Naive thymus-derived CD8-positive, alpha-beta T cell (primary cell): ENCODE results near the gene MYB. TPM values are rescaled to one million over a fixed set of nuclear protein-coding genes. Genes with fewer than 3 reads are reported as not detected.
"Not testable (repeated sequence)": the region's sequence is repeated elsewhere in the genome, so short reads cannot be mapped to it uniquely, and the experiment has no call there.

Experiments used
- ATAC-seq, 2 donors: fragments of 150-1000 bp; cut with Tn5 transposase in 1 of 2; sonication (Bioruptor Pico), chemical (Tn5 transposase) in 1 of 2; 1 replicate in 1 of 2; 2 replicates in 1 of 2; pipeline ENCODE4 v1.10.0; 2021; ENCODE audit warnings: mild to moderate bottlenecking in 2 of 2, moderate library complexity in 2 of 2
- POLR2A ChIA-PET: fragments of 350-600 bp; sonication (Branson Sonifier 250); formaldehyde crosslinking; loops from one replicate; lab custom pipeline; 2021; ENCODE audit warnings: antibody characterized with exemption; lab: Charles Lee
- DNase-seq, 10 donors: peaks; one replicate each; pipeline versions ENCODE4 v3.0.0 to v3.0.0-alpha.2; 2020 to 2022
- H3K27ac Mint-ChIP-seq, 10 donors: one replicate each; pipeline ENCODE4 v1.8.0; 2020 to 2022; ENCODE audit warnings: mild to moderate bottlenecking in 10 of 10, mixed read lengths in 10 of 10, moderate library complexity in 4 of 10, inconsistent platforms in 1 of 10
- H3K27me3 Mint-ChIP-seq, 5 donors: one replicate each; pipeline ENCODE4 v1.8.0; 2021 to 2022; ENCODE audit warnings: mixed read lengths in 5 of 5
- H3K36me3 Mint-ChIP-seq, 3 donors: one replicate each; pipeline ENCODE4 v1.8.0; 2020 to 2022; ENCODE audit warnings: mixed read lengths in 3 of 3, mild to moderate bottlenecking in 2 of 3, inconsistent platforms in 1 of 3
- H3K4me1 Mint-ChIP-seq, 4 donors: one replicate each; pipeline ENCODE4 v1.8.0; 2021 to 2022; ENCODE audit warnings: mixed read lengths in 4 of 4
- H3K4me3 Mint-ChIP-seq, 10 donors: one replicate each; pipeline ENCODE4 v1.8.0; 2020 to 2022; ENCODE audit warnings: mild to moderate bottlenecking in 10 of 10, mixed read lengths in 10 of 10, moderate library complexity in 6 of 10, inconsistent platforms in 1 of 10
- H3K9me3 Mint-ChIP-seq, 9 donors: one replicate each; pipeline ENCODE4 v1.8.0; 2020 to 2022; ENCODE audit warnings: mixed read lengths in 9 of 9, mild to moderate bottlenecking in 3 of 9, inconsistent platforms in 1 of 9, moderate library complexity in 1 of 9
- polyA plus RNA-seq, 3 donors: library from polyadenylated mRNA; unstranded; fragments of 300-500 nt; fragmentation: Illumina TruSeq; gene quantifications; one replicate each; pipeline ENCODE4 v1.2.3, GENCODE V29; 2021
- total RNA-seq, 8 experiments: library from RNA in 2 of 8; stranded (reverse) in 2 of 8; gene quantifications; one replicate each; pipeline ENCODE4 v1.2.3 and lab custom pipeline; 2021 to 2026

The MYB gene
- total and polyA plus RNA-seq, 5 experiments from 2014 or later = 2.4 to 22.5 (median 4.8) TPM

- Mint-ChIP-seq H3K36me3 (no peaks in the 10 kb centered on the region), H3K9me3 (no peaks in the 10 kb centered on the region), H3K27ac (no peak overlapping the region), H3K4me1 (no peaks in the 10 kb centered on the region), H3K27me3 (no peaks in the 10 kb centered on the region), H3K4me3 (no peak overlapping the region)
- DNase-seq = no peak
- POLR2A ChIA-PET = no interaction called here
- ATAC-seq = no peak
Measured at GRCh38 chr6:135243871-135244796, 63.0 kb downstream of the MYB start.

GRCh38 chr6:135244805-135245204 is 63.7 kb downstream of the MYB start:
- ATAC-seq = no peak
- POLR2A ChIA-PET = no interaction called here
- no peak for DNase-seq
- Mint-ChIP-seq H3K27me3 (no peaks in the 10 kb centered on the region), H3K4me3 (no peak overlapping the region), H3K4me1 (peaks cover 0 to 4% (median under 1%) of the 10 kb centered on the region in 4 donors), H3K36me3 (no peaks in the 10 kb centered on the region), H3K9me3 (no peaks in the 10 kb centered on the region), H3K27ac (no peak overlapping the region)

- H3K4me3 Mint-ChIP-seq, H3K9me3 Mint-ChIP-seq, ATAC-seq, H3K36me3 Mint-ChIP-seq, POLR2A ChIA-PET, H3K27ac Mint-ChIP-seq, DNase-seq, H3K27me3 Mint-ChIP-seq: not testable (repeated sequence)
- peaks cover 0 to 12% (median 2%) of the 10 kb centered on the region in 4 donors for H3K4me1 Mint-ChIP-seq
Measured at GRCh38 chr6:135246412-135247012, 65.4 kb downstream of the MYB start.

DNA sequence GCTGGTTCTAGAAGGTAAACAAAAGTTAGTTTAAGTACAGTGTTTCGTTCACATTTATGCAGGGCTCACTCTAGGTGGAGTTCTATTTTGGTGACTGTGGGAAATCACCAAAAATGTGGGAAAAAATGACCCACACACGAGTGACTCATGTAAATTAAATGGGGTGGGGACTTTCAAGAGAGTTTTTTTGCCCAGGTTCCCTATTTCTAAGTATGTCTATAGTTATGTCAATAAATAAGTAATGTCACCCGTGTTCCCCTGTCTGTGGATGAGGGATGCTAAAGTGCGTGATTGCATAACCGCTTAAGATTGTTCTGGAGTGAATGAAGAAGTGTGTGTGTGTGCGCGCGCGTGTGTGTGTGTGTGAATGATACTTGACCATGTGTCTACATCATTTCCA is 69.1 kb downstream of the MYB start:
- POLR2A ChIA-PET = no interaction called here
- DNase-seq = no peak
- no peak for ATAC-seq
- peaks cover 0 to 12% (median 2%) of the 10 kb centered on the region in 4 donors for H3K4me1 Mint-ChIP-seq
- H3K9me3 Mint-ChIP-seq = no peaks in the 10 kb centered on the region
- H3K27ac Mint-ChIP-seq = no peak overlapping the region
- H3K4me3 Mint-ChIP-seq = no peak overlapping the region
- no peaks in the 10 kb centered on the region for H3K27me3 Mint-ChIP-seq
- H3K36me3 Mint-ChIP-seq = no peaks in the 10 kb centered on the region

GRCh38 chr6:135250751-135251497 is 69.8 kb downstream of the MYB start:
- Mint-ChIP-seq H3K4me3 (no peak overlapping the region), H3K4me1 (peaks cover 0 to 12% (median 2%) of the 10 kb centered on the region in 4 donors), H3K9me3 (no peaks in the 10 kb centered on the region), H3K27me3 (peaks cover 0 to 3% (median 0%) of the 10 kb centered on the region in 5 donors), H3K36me3 (no peaks in the 10 kb centered on the region), H3K27ac (peak overlapping the region in 1 of 10 donors; percentile 34)
- DNase-seq = no peak
- ATAC-seq = no peak
- POLR2A ChIA-PET = no interaction called here

DNA sequence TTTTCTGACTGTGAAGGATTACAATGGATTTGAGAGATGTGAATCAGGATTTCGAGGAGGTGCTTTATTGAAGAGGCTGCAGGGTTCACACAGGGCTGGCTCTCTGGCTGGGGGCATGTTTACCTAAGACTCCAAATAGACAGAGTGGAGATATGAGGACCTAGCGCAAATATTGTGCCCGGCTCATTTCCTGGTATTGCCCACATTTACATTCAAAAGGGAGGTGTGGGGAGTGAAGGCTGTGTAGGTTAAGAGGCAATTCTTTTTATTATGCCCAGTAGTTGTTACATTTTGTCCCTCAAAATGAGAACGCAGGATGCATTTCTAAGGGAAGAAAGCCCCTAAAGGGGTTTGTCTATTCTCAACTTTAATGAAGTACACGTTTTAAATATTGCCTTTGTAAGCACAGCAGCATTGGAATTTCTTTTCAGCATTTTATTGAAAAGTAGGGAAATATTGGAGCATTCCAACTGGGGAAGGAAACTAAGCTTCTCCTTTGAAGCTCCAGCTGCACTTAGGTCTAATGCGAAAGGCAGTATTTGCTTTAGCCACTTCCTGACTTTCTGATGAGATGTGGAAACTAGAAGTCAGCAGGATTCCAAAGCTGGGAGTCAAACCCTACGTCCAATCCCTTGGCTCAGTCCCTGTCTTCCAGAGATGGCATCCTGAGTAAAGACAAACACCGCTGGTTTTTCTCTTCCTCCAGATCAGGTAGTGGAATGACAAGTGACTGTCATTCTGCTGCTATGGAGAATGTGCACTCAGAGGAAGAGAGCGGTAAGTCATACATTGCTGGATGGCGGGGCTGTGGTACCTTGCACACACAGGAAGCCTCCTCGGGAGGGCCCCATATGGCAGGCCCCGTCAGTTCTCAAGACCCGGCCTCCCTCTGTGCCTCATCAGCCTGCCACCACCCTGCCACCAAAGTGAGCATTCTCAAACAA is 70.7 kb downstream of the MYB start:
- Mint-ChIP-seq H3K36me3 (no peaks in the 10 kb centered on the region), H3K27ac (peak overlapping the region in 1 of 10 donors; percentile 34), H3K4me1 (peaks cover 0 to 12% (median 2%) of the 10 kb centered on the region in 4 donors), H3K27me3 (peaks cover 0 to 4% (median 0%) of the 10 kb centered on the region in 5 donors), H3K9me3 (no peaks in the 10 kb centered on the region), H3K4me3 (no peak overlapping the region)
- ATAC-seq (no peak), DNase-seq (no peak)
- POLR2A ChIA-PET = no interaction called here

DNA sequence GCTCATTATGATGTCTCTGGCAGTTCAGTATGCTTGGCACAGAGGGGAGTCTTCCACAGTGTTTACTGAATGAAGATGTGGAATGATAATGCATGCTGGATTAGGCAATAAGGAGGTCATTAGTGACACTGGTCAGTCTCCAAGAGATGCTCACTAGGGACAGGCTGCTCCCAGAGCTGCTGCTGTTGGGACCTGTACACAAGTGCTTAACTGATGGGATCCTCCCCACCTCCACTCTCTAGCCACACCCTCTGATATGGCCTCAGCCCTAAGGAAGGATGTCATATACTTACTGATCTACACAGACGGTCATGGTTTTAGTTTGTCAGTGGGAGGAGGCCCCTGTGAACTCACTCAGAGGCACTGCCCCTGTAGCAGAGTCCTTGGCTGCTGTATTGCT is 73.4 kb downstream of the MYB start:
- Mint-ChIP-seq H3K4me3 (no peak overlapping the region), H3K27me3 (peaks cover 0 to 6% (median 0%) of the 10 kb centered on the region in 5 donors), H3K27ac (no peak overlapping the region), H3K9me3 (no peaks in the 10 kb centered on the region), H3K4me1 (peaks cover 0 to 11% (median 2%) of the 10 kb centered on the region in 4 donors), H3K36me3 (no peaks in the 10 kb centered on the region)
- POLR2A ChIA-PET = no interaction called here
- ATAC-seq = no peak
- no peak for DNase-seq

- peaks cover 0 to 11% (median 0%) of the 10 kb centered on the region in 5 donors for H3K27me3 Mint-ChIP-seq
- peak overlapping the region in 2 of 10 donors; percentile 18 to 40 for H3K27ac Mint-ChIP-seq
- DNase-seq (no peak), ATAC-seq (no peak)
- peaks cover 0 to 1% (median 0%) of the 10 kb centered on the region in 4 donors for H3K4me1 Mint-ChIP-seq
- POLR2A ChIA-PET = no interaction called here
- H3K36me3 Mint-ChIP-seq = no peaks in the 10 kb centered on the region
- no peaks in the 10 kb centered on the region for H3K9me3 Mint-ChIP-seq
- no peak overlapping the region for H3K4me3 Mint-ChIP-seq
Measured at GRCh38 chr6:135256866-135257265, 75.8 kb downstream of the MYB start.

DNA sequence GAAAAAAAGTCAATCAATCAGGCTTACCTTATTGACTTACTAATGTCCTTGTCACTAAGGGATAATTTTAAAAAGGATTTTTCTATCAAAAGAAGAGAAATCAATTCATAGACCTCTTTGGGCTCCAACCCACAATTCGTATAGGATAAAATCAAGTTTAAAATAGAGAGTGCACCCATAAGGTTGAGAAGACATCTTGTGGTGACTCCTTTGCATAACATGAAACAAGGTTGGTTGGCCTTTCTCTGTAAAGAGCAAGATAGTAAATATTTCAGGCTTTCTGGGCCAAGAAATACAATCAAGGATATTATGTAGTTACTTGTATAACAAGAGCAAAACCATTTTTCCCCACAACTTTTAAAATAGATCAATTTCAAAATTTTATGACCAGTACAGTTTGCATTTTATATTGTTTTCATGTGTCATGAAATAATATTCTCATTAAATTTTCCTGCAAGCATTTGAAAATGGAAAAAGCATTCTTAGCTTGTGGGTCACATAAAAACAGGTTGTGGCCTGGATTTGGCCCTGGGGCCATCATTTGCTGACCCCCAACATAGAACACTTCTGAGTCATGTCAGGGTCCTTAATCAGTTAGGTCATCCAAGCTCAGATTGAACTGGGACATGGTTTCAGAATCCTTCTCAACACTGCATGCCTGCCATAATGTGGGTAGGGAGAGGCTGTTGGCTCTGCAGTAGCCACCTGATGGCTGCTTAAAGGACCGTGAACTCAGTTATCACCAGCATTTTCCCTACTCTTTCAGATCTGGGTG is 76.7 kb downstream of the MYB start:
- peak in 3 of 10 donors; percentile 3 to 11 (median 4) for DNase-seq
- Mint-ChIP-seq H3K4me3 (no peak overlapping the region), H3K4me1 (peaks cover 0 to 1% (median 0%) of the 10 kb centered on the region in 4 donors), H3K27ac (no peak overlapping the region), H3K9me3 (no peaks in the 10 kb centered on the region), H3K36me3 (no peaks in the 10 kb centered on the region), H3K27me3 (peaks cover 0 to 11% (median 0%) of the 10 kb centered on the region in 5 donors)
- ATAC-seq = no peak
- POLR2A ChIA-PET = no interaction called here

DNA sequence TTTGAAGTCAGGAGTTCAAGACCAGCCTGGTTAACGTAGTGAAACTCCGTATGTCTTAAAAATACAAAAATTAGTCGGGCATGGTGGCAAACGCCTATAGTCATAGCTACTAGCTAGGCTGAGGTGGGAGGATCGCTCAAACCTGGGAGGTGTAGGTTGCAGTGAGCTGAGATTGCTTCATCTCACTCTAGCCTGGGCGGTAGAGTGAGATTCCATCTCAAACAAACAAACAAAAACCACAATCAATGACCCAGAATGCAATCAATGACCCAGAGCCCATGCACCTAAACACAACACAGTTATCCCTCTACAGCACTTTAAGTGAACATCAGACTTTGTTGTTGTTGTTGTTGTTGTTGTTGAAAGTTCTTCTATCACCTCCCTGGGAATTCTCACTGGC is 77.9 kb downstream of the MYB start:
- ATAC-seq (no peak), DNase-seq (no peak)
- POLR2A ChIA-PET = no interaction called here
- no peaks in the 10 kb centered on the region for H3K9me3 Mint-ChIP-seq
- H3K27me3 Mint-ChIP-seq = peaks cover 0 to 11% (median 0%) of the 10 kb centered on the region in 5 donors
- peaks cover 0 to 1% (median 0%) of the 10 kb centered on the region in 4 donors for H3K4me1 Mint-ChIP-seq
- H3K27ac Mint-ChIP-seq = no peak overlapping the region
- H3K36me3 Mint-ChIP-seq = no peaks in the 10 kb centered on the region
- no peak overlapping the region for H3K4me3 Mint-ChIP-seq

DNA sequence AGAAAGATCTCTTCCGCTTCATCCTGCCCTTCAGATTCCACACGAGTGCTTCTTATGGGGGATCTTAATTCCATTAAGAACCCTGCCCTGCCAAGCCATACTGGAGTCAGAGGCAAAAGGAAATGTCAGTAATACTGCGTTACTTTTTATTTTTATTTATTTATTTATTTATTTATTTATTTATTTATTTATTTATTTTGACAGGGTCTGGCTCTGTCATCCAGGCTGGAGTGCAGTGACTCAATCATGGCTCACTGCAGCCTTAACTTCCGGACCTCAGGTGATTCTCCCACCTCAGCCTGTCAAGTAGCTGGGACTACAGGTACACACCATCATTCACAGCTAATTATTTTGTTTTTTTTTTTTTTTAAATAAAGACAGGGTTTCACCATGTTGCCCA is 79.5 kb downstream of the MYB start:
- Mint-ChIP-seq H3K9me3 (no peaks in the 10 kb centered on the region), H3K36me3 (no peaks in the 10 kb centered on the region), H3K27me3 (peaks cover 0 to 11% (median 0%) of the 10 kb centered on the region in 5 donors), H3K4me1 (no peaks in the 10 kb centered on the region), H3K27ac (no peak overlapping the region), H3K4me3 (no peak overlapping the region)
- ATAC-seq (no peak), DNase-seq (no peak)
- POLR2A ChIA-PET = no interaction called here
